Measurements from ENCODE around the gene ELF5.
A peak's percentile ranks its signal among the peaks of the same experiment; 100 is the strongest.

DNA sequence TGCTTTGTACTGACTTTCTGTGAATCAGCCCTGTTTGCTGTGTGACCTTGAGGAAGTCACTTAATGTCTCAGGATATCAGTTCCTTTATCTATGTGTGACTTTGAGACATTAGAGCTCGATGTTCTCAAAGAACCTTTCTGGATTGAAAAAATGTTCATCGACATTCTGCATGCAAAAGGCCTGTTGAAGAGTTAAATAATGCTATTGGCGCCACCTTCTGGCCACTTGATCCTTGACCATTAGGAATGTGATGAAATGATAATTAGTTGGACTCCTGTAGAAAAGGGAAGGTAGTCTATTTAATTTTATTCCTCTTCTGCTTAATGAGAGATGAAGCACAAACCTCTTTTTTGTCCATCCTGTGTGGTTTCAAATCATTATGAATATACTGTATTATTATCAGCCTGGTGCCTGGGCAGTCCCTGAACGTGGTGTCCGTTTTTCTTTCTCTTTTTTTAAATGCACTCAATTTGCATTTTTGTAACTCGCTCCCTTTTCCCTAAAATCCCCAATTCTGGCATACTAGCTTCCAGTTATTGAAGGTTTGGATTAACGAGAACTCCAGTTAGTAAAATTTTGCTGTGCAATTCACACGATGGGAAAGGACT is 20.7 kb downstream of the ELF5 start:
- TF ChIP-seq, protein P1, sequence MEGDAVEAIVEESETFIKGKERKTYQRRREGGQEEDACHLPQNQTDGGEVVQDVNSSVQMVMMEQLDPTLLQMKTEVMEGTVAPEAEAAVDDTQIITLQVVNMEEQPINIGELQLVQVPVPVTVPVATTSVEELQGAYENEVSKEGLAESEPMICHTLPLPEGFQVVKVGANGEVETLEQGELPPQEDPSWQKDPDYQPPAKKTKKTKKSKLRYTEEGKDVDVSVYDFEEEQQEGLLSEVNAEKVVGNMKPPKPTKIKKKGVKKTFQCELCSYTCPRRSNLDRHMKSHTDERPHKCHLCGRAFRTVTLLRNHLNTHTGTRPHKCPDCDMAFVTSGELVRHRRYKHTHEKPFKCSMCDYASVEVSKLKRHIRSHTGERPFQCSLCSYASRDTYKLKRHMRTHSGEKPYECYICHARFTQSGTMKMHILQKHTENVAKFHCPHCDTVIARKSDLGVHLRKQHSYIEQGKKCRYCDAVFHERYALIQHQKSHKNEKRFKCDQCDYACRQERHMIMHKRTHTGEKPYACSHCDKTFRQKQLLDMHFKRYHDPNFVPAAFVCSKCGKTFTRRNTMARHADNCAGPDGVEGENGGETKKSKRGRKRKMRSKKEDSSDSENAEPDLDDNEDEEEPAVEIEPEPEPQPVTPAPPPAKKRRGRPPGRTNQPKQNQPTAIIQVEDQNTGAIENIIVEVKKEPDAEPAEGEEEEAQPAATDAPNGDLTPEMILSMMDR (IDR thresholded peaks at IDR 0.05), result peak; percentile 74 to 81 (median 76)
- no peak for TF ChIP-seq POLR2A (IDR thresholded peaks at IDR 0.05)

All from right lobe of liver (tissue), 4 donors.